CD4-positive, alpha-beta T cell (primary cell): ENCODE results near the gene AOAH. TPM values are rescaled to one million over a fixed set of nuclear protein-coding genes. Genes with fewer than 3 reads are reported as not detected.

ENCODE experiments used
- ATAC-seq: fragments of 200-7000 bp; cut with Tn5 transposase; one replicate; pipeline ENCODE4 v1.10.0; 2022; ENCODE audit warnings: mild to moderate bottlenecking; ENCODE audit not compliant: poor library complexity
- CTCF ChIA-PET: fragments of 350-600 bp; sonication (Branson Sonifier 250); formaldehyde crosslinking; loops from one replicate; lab custom pipeline; 2021; ENCODE audit warnings: antibody characterized with exemption, inconsistent platforms; lab: Charles Lee
- POLR2A ChIA-PET: fragments of 350-600 bp; sonication (Branson Sonifier 250); formaldehyde crosslinking; loops from one replicate; lab custom pipeline; 2021; ENCODE audit warnings: antibody characterized with exemption, inconsistent platforms; lab: Charles Lee
- DNase-seq, 14 experiments: peaks; one replicate each; pipeline ENCODE4 v3.0.0-alpha.2; 2013 to 2020; ENCODE audit warnings: mixed read lengths in 2 of 14
- H3K27ac ChIP-seq, 2 donors: one replicate each; pipeline versions ENCODE4 v1.5.1 to v1.7.0; 2013; ENCODE audit warnings: low read length in 2 of 2, low read depth in 1 of 2, mild to moderate bottlenecking in 1 of 2
- H3K27me3 ChIP-seq, 2 experiments: 1 replicate in 1 of 2; 2 replicates in 1 of 2; pipeline versions ENCODE4 v1.6.1 to v1.7.0; 2013; ENCODE audit warnings: low read length in 2 of 2, control low read depth in 1 of 2, mild to moderate bottlenecking in 1 of 2, moderate library complexity in 1 of 2; ENCODE audit not compliant: insufficient read depth in 2 of 2, control insufficient read depth in 1 of 2
- H3K36me3 ChIP-seq: one replicate; pipeline ENCODE4 v1.6.1; 2013; ENCODE audit warnings: low read length, control low read depth; ENCODE audit not compliant: insufficient read depth
- H3K4me1 ChIP-seq: one replicate; pipeline ENCODE4 v1.6.1; 2013; ENCODE audit warnings: low read length, control low read depth; ENCODE audit not compliant: insufficient read depth
- H3K4me3 ChIP-seq: one replicate; pipeline ENCODE4 v1.5.1; 2013; ENCODE audit warnings: mild to moderate bottlenecking, low read length, moderate library complexity
- H3K9me3 ChIP-seq, 2 experiments: 1 replicate in 1 of 2; 2 replicates in 1 of 2; pipeline versions ENCODE4 v1.6.1 to v1.7.0; 2013; ENCODE audit warnings: low read length in 2 of 2, mild to moderate bottlenecking in 2 of 2, control low read depth in 1 of 2, moderate library complexity in 1 of 2; ENCODE audit not compliant: control insufficient read depth in 1 of 2, insufficient read depth in 1 of 2
- H3K27ac Mint-ChIP-seq: one replicate; pipeline ENCODE4 v1.8.0; 2020; ENCODE audit warnings: mixed read lengths
- H3K27me3 Mint-ChIP-seq: one replicate; pipeline ENCODE4 v1.8.0; 2021; ENCODE audit warnings: mixed read lengths
- H3K36me3 Mint-ChIP-seq: one replicate; pipeline ENCODE4 v1.8.0; 2021; ENCODE audit warnings: low read depth, mixed read lengths
- H3K4me1 Mint-ChIP-seq: one replicate; pipeline ENCODE4 v1.8.0; 2021; ENCODE audit warnings: low read depth, mixed read lengths
- H3K4me3 Mint-ChIP-seq: one replicate; pipeline ENCODE4 v1.8.0; 2020; ENCODE audit warnings: mild to moderate bottlenecking, mixed read lengths
- H3K9me3 Mint-ChIP-seq: one replicate; pipeline ENCODE4 v1.8.0; 2020; ENCODE audit warnings: mixed read lengths
- CTCF ChIP-seq: fragments of 200-600 bp; IDR thresholded peaks from one replicate; pipeline ENCODE4 v1.8.0; 2022; ENCODE audit warnings: antibody characterized with exemption, mild to moderate bottlenecking
- intact Hi-C, 2 experiments: fragments of 100-400 bp; cut with DNase I in 1 of 2; cut with micrococcal nuclease in 1 of 2; formaldehyde crosslinking; loops; one replicate each; pipeline versions ENCODE4 v1.15.1 to v1.9.0; 2023 to 2025; cut with DNase I, micrococcal nuclease
- total RNA-seq, 174 experiments: library from RNA in 2 of 174; stranded (reverse) in 2 of 174; gene quantifications; one replicate each; pipeline ENCODE4 v1.2.3 and lab custom pipeline; 2021 to 2026

Gene AOAH
- total RNA-seq, 2 experiments from 2014 or later, result 27.5 to 30.3 TPM

DNA sequence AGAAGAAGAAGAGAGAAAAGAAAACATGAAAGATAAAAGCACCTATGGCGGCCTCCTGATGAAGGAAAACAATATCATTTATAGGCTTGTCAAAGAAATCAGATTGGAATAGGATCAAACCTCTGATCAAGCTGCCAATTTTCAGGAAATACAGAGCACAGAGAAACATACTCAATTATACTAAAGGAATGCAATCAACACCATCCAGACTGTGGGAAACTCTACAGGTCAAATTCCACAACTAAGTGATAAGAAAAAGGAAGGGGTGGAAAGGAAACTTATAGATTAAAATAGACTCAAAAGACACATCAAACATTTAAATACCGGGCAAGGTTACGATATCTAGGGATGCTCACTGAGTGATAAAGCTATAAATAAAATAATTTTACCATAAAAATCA is 39.3 kb downstream of the AOAH start:
- H3K27me3 Mint-ChIP-seq, result no peaks in the 10 kb centered on the region
- no peak for DNase-seq
- Histone ChIP-seq H3K27me3 (no peaks in the 10 kb centered on the region), H3K4me3 (no peak overlapping the region), H3K4me1 (peaks cover 4% of the 10 kb centered on the region), H3K36me3 (no peaks in the 10 kb centered on the region), H3K9me3 (no peaks in the 10 kb centered on the region), H3K27ac (no peak overlapping the region)
- peaks cover 57% of the 10 kb centered on the region for H3K4me1 Mint-ChIP-seq
- no peak overlapping the region for H3K4me3 Mint-ChIP-seq
- CTCF ChIA-PET, result interaction anchor here (1.0 to 2.1 kb wide), 3 partner anchors 14 to 497 kb away, joined by 3 to 12 read pairs (median 4); no protein-coding TSS in a partner anchor
- intact Hi-C loops, result loop anchor here (5.0 kb wide), 3 partner anchors 37 to 512 kb away; partner anchors contain the start of gene AOAH (in 1 of the 2)
- peaks cover 32% of the 10 kb centered on the region for H3K36me3 Mint-ChIP-seq
- peak overlapping the region; percentile 52 for H3K27ac Mint-ChIP-seq
- no peaks in the 10 kb centered on the region for H3K9me3 Mint-ChIP-seq
- POLR2A ChIA-PET, result no interaction called here
- TF ChIP-seq CTCF, result no peak
- ATAC-seq, result no peak

- DNase-seq (no peak), ATAC-seq (no peak)
- Mint-ChIP-seq H3K4me3 (no peak overlapping the region), H3K4me1 (peaks cover 54% of the 10 kb centered on the region), H3K27me3 (no peaks in the 10 kb centered on the region), H3K36me3 (peaks cover 25% of the 10 kb centered on the region), H3K27ac (no peak overlapping the region), H3K9me3 (no peaks in the 10 kb centered on the region)
- no peak overlapping the region for H3K4me3 ChIP-seq
- intact Hi-C loops, result loop anchor here (2.0 to 5.0 kb wide), 3 partner anchors 98 to 513 kb away; no protein-coding TSS in a partner anchor
- H3K27me3 ChIP-seq, result no peaks in the 10 kb centered on the region
- ChIA-PET CTCF (interaction anchor here (1.7 to 2.1 kb wide), 2 partner anchors 13 to 498 kb away, joined by 4 to 12 read pairs; no protein-coding TSS in a partner anchor), POLR2A (no interaction called here)
- peaks cover 7% of the 10 kb centered on the region for H3K4me1 ChIP-seq
- H3K9me3 ChIP-seq, result no peaks in the 10 kb centered on the region
- H3K36me3 ChIP-seq, result no peaks in the 10 kb centered on the region
- TF ChIP-seq CTCF, result no peak
- no peak overlapping the region for H3K27ac ChIP-seq
Measured at GRCh38 chr7:36683695-36684357, 40.5 kb downstream of the AOAH start.

GRCh38 chr7:36683111-36683510 is 41.2 kb downstream of the AOAH start:
- Mint-ChIP-seq H3K27me3 (no peaks in the 10 kb centered on the region), H3K36me3 (peaks cover 31% of the 10 kb centered on the region), H3K27ac (no peak overlapping the region), H3K4me3 (no peak overlapping the region), H3K9me3 (no peaks in the 10 kb centered on the region), H3K4me1 (peaks cover 61% of the 10 kb centered on the region)
- Histone ChIP-seq H3K27me3 (no peaks in the 10 kb centered on the region), H3K9me3 (no peaks in the 10 kb centered on the region), H3K27ac (no peak overlapping the region), H3K4me3 (no peak overlapping the region), H3K36me3 (no peaks in the 10 kb centered on the region), H3K4me1 (peaks cover 14% of the 10 kb centered on the region)
- no peak for TF ChIP-seq CTCF
- DNase-seq, result no peak
- no peak for ATAC-seq
- CTCF ChIA-PET, result no interaction called here
- POLR2A ChIA-PET, result interaction anchor here (1.2 kb wide), 1 partner anchor 9 kb away, joined by 3 read pairs; no protein-coding TSS in a partner anchor
- intact Hi-C loops, result loop anchor here (2.0 to 5.0 kb wide), 3 partner anchors 99 to 514 kb away; no protein-coding TSS in a partner anchor
